Gastrocnemius medialis (tissue), 4 donors: Measurements from ENCODE around the gene YOD1.

Experiments used
- CTCF ChIP-seq, 5 experiments: fragments of 450-650 bp in 3 of 5; fragments of 200-600 bp in 2 of 5; sonication (generic) in 2 of 5; IDR thresholded peaks in 4 of 5; conservative IDR thresholded peaks in 1 of 5; 1 replicate in 4 of 5; 2 replicates in 1 of 5; pipeline ENCODE4 v1.5.1; 2016 to 2019; ENCODE audit warnings: antibody characterized with exemption in 5 of 5, mild to moderate bottlenecking in 3 of 5, moderate library complexity in 3 of 5
- POLR2A ChIP-seq, 2 donors: fragments of 450-650 bp; IDR thresholded peaks; one replicate each; pipeline ENCODE4 v1.6.1; 2017; ENCODE audit warnings: antibody characterized with exemption in 2 of 2, mild to moderate bottlenecking in 2 of 2, moderate library complexity in 2 of 2

- no peak for TF ChIP-seq CTCF (IDR thresholded peaks at IDR 0.05 in 4 of 5, conservative IDR thresholded peaks at IDR 0.05 in 1 of 5)
- no peak for TF ChIP-seq POLR2A (IDR thresholded peaks at IDR 0.05)
Measured at GRCh38 chr1:207088701-207089626, 38.0 kb upstream of the YOD1 start, which contains the start of gene C4BPB.
